ENCODE data around the gene GPC2.

DNA sequence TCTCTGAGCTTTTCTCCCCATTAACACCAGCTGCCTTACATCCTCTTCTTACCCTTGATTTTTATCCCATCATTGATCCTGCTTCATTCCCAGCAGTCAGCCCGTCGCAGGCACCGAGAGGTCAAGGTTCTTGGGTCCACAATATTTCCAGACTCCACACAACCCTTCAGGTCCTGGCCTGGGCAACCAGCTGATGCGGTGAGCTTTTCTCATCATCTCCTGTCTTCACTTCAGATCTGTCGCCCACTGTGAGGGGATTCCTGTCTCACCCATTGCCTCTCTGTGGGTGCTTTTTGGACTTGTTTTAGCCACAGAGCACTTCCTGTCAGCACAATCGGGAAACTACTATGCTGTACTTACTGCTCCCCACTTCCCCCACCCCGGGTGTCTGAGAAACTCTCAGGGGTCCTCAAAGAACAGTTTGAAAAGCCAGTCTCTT lies 34.2 kb upstream of the GPC2 start:
- TF ChIP-seq, protein P1, sequence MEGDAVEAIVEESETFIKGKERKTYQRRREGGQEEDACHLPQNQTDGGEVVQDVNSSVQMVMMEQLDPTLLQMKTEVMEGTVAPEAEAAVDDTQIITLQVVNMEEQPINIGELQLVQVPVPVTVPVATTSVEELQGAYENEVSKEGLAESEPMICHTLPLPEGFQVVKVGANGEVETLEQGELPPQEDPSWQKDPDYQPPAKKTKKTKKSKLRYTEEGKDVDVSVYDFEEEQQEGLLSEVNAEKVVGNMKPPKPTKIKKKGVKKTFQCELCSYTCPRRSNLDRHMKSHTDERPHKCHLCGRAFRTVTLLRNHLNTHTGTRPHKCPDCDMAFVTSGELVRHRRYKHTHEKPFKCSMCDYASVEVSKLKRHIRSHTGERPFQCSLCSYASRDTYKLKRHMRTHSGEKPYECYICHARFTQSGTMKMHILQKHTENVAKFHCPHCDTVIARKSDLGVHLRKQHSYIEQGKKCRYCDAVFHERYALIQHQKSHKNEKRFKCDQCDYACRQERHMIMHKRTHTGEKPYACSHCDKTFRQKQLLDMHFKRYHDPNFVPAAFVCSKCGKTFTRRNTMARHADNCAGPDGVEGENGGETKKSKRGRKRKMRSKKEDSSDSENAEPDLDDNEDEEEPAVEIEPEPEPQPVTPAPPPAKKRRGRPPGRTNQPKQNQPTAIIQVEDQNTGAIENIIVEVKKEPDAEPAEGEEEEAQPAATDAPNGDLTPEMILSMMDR (IDR thresholded peaks at IDR 0.05), result no peak
- TF ChIP-seq POLR2A (IDR thresholded peaks at IDR 0.05) (no peak), EP300 (IDR thresholded peaks at IDR 0.05) (no peak)
